Activated effector memory CD4-positive, alpha-beta T cell treated with anti-CD3 and anti-CD28 coated beads, Interleukin-2, amount 50 U/mL, for 16 hours (primary cell): ENCODE data around the gene IL10RA.

Experiments used
- DNase-seq: peaks from one replicate; pipeline ENCODE4 v3.0.0-alpha.2; 2020

Gene IL10RA

DNA sequence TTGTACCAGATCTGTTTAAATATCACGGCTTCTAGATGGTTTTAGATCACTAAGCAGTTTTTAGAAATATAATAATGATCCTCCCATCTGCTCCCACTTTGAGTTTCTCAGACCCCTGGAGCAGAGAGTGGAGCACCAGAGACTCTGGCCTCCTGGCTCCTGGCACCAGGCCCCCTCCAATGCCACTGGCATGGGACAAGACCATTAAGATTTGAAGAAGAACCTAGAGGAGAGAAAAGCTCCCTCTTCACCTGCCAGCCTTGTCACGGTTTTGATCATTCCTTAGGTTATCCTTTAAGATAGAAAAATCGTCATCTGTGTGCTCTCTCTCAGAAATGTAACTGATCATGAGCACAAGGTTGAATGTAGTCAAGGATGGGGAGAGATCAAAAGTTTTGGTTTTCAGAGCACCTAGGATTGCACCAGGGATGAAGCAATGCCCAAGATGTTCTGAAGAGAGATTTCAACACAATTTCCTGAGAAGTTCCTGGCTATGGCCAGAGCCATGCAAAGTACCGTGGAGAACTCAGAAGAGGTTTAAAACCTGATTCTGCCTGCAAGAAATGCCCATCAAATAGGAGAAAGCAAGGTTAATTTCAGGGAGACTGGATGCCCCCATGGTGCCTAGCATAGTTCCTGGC lies 22.2 kb downstream of the IL10RA start:
- no peak for DNase-seq

DNA sequence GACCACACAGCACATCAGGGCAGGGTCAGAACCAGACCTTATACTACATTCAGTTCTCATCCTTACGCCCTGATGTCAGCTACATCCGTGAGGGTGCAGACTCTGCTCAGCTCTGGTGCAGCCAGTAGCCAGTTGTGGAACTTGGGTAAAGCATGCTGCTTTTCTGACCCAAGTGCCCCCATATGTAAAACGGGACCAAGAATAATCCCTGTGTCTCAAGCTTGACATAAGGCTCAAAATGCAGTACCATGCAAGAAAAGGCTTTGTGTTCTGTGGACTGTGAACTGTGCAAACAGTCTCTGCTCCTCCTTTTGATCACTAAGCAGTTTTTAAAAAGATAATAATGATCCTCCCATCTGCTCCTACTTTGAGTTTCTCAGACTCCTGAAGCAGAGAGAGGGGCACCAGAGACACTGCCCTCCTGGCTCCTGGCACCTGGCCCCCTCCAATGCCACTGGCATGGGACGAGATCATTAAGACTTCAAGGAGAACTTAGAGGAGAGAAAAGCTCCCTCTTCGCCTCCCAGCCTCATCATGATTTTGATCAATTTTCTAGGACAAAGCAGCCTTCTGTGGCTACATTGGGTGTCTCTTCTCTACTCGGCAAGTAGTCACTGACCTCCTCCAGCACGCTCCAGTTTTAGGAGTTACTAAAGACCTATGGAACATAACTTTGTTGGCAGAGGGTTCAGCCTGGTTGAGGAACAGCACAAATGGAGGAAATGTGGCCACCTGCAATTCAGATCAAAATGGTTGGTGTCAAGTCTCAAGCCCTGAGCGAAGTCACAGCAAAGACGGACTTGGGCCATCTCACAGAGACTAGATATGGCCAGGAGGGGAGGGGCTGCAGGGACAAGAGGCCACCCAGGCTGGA lies 23.9 kb downstream of the IL10RA start:
- no peak for DNase-seq

DNA sequence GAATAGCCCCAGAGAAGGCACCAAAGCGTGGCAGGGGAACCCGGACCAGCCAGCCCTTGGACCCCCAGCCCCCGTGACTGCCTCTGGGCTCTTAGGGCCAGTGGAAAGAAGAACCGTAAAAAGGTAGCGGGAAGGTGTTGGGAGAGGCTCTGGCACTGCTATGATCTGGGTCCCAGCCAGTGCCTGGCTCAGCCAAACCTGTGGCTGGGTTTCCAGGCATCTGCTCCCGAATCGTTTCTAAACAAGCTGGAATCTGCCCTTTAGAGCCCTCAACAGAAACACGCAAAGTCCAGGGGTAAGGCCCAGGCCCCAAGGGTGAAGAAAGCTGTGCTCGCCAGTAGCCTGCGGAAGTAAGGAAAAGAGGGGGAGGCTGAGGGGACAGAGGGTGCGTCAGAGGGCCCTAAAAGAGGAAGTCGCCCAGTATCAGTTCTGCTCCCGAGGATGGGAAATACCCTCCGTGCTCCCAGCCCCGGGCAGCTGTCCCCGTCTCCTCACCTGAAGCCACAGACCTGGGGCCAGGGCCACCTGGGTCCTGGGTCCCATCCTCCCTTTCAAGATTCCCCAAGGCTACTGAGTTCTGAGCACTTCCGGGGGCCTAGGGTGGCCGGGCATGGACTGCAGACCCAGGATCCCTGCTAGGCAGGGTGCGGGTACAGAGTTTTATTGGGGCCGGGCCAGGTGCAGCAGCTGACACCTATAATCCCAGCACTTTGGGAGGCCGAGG lies 24.7 kb downstream of the IL10RA start:
- DNase-seq: no peak

DNA sequence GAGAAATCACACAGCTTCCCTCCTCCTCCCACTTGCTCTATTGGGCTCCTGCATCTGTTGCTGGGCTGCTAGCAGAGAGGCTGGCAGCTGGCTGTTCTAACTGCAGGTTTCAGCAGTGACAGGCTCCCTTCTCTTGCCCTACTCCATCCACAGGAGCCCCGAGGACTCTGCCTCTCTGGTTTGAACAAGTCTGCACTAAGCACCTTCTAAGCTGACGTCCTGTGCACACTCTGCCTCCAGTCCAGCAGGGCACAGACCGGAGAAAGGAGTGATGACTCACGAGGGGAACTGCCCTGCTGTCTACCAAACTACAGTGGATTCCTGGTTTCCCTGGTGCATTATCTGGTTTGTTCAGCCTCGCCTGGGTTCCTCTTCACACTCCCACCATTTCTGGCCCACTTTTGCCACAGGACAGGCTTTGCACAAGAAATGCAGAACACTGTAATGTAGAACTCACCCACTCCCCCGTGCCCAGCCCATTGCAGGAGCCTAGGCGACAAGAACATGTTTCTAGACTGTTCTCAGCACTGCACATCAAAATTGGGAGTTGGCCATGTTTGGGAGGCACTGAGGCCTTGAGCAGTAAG lies 26.0 kb downstream of the IL10RA start:
- DNase-seq: peak; percentile 76

DNA sequence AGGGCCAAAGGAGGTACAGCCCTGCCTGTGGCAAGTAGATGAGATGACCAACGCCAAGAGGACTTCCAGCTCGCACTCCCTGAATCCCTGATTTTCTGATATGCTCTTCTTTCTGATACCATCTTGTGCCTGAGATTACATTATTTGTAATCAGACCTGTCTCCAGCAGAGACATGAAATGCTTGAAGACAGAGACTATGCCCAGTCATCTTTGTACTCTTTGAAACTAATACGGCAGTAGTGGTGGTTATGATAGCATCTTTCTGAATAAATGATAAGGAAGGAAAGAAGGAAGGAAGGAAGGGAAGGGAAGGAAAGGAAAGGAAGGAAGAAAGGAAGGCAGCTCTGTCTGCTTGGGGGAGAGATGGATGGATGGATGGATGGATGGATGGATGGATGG lies 27.8 kb downstream of the IL10RA start:
- no peak for DNase-seq

DNA sequence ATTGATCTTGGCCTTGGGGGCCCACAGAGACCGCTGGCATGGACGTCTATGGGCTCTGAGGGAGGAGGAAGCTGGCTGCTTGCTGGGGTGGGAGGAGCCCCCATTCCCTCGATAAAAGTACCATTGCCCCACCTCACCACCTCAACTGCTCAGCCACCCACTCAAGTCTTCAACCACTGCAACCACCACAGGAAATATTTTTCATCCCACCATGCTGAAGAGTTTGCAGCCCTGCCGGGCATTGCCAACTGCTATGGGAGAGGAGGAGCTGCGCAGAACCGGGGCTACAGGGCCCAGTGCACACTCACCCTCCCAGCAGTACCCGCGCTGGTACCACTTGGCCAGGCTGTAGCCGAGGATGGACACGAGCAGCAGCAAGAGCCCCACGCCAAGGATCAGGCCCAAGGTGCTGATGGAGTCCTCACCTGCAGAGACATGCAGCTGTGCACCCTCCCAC lies 29.2 kb downstream of the IL10RA start:
- no peak for DNase-seq

DNA sequence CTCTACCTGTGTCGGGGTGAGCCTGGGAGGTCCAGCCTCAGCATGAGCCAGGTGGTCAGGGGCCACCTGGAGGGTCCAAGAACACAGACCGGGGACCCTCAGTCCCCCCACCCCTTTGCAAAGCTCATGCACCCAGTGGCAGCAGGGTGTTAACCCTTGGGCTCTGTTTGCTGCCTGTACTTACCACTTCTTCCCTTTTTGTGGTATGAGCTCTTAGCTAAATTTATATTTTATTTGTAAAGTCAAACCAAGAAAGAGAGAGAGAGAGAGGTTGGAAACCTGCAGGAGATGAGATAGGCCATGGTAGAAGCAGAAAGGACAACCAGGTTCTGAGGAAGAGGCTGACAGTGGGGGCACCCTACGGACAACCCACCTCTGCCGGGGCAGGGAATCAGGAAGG lies 29.9 kb downstream of the IL10RA start:
- DNase-seq: no peak

DNA sequence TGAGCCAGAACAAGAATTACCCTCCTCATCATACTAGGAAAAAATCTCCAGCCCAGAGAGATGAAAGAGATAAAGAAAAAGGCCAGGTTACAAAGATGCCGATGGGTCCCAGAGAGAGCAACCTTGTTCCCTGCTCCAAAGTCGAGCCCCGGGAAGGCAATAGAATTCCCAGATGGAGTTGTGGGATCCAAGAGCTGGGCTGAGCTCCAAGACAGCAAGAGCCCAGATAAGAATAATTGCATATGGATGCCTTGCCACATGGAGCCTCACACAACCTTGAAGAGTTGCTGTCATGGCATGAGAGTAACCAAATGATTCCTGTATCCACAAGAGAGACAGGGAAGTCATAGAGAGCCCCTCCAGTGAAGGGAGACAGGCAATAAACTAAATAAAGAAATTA lies 30.9 kb downstream of the IL10RA start:
- no peak for DNase-seq

DNA sequence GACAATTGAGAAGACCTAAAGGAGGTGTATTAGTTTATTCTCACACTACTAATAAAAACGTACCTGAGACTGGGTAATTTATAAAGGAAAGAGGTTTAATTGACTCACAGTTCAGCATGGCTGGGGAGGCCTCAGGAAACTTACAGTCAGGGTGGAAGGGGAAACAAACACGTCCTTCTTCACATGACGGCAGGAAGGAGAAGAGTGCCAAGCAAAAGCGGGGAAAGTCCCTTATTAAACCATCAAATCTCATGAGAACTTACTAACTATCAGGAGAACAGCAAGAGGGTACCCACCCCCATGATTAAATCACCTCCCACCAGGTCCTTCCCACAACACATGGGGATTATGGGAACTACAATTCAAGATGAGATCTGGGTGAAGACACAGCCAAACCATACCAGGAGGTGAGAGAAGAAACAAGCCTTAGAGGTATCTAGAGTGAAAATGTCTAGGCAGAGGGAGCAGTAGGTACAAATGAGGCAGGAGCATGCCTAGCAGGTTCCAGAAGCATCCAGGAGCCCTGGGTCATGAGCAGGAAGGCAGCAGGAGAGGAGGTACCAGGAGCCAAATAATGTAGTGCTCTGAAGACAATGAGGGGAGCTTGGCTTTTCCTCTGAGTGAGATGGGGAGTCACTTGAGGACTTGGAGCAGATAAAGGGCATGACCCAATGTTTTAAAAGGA lies 31.6 kb downstream of the IL10RA start:
- DNase-seq: no peak

DNA sequence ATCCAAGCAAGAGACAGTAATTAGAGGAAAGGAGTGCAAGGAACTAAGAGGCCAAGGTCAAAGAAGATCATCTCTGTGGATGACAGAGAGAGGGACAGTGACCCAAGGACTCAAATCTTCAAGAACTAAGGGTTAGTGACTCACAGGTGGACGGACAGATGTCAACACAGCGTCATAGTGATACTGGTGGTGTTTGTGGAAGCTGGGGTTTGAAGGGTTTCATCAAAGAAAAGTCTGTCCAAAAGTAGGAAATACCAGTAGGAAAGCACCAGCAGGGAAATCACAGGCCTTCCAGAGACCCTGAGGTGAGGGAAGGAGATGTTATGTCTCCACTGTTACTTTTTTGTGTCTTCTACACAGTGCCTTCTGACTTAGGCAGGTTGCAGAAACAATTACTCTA lies 32.2 kb downstream of the IL10RA start:
- no peak for DNase-seq

DNA sequence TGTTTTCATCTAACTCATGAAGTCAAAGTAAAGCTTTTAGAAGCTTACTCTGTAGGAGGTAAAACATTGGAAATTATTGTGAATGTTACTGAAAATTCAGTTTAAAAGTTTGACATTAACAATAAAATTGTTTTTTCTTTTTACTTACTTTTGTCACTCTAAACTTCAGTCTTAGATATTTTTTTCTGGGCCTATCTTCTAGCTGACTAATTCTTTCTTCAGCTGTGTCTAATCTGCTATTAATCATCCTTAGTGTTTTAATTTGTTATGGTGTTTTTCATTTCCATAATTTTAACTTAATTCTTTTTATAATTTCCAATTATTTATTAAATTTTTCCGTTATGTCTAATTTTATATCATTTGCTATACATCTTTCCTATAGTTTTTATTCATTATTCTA lies 35.0 kb downstream of the IL10RA start:
- no peak for DNase-seq

DNA sequence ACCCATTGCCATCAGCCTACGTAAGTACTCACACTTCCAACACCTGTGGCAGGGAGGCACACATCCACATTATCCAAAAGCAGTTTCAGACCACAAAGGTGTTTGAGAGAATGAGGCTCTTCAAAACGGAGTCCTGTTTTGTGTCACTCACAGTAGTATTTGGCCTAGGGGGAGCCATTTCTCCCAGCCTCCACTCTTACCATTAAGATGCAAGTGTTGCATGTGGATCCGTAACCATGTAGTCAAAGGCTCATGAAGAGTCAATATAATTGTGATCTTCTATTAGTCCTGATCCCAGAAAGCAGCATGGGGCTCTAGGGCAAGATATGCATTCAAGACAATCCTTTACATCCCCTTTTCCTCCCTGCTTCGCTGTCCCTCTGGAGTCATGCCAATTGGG lies 41.5 kb downstream of the IL10RA start:
- no peak for DNase-seq

DNA sequence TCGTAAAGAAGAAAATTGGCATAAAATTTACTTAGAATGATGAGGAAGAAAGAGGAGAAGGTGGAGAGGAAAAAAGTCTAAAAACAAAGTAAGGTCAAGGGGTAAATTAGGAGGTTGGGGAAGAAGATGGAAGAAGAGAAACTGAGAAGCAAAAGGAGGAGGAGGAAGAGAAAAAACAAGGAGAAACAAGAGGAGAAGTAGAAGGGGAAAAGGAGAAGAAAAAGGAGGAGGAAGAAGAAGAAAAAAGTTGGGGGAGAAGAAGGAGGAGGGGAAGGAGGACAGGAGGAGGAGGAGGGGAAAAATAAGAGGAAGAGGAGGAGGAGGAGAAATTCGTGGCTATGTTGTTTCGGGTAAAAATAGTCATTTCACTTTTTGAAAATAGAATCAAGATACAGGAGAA lies 42.4 kb downstream of the IL10RA start:
- no peak for DNase-seq

DNA sequence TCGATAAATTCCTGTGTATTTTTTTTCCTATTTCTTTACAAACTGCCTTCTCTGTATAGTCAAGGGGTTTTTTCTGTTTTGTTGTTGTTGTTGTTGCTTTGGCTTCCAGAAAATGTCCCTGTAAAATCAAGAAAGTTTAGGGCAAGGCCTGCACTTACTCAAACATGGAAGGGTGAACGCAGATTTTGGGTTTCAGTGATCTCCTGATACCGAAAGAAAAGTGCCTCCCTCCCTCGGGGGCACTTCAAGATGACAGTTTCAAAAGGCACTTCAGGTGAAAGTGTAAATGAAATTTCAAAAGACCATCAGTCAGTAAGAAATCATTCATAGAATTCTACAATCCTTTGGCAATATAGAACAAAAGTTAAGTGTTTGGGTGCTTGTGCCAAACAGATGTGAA lies 47.2 kb downstream of the IL10RA start:
- no peak for DNase-seq

DNA sequence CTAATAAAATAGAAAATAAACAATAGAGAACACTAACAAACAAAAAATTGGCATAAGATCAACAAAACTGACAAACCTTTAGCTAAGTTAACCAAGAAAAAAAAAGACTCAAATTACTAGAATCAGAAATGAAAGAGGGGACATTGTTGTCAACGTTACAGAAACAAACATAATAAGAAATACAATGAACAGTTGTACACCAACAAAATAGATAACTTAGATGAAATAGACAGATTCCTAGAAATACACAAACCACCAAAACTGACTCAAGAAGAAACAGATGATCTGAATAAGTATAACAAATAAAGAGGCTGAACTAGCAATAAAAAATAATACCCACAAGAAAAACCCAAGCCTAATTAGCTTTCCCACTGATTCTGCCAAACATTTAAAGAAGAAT lies 55.9 kb downstream of the IL10RA start:
- no peak for DNase-seq

DNA sequence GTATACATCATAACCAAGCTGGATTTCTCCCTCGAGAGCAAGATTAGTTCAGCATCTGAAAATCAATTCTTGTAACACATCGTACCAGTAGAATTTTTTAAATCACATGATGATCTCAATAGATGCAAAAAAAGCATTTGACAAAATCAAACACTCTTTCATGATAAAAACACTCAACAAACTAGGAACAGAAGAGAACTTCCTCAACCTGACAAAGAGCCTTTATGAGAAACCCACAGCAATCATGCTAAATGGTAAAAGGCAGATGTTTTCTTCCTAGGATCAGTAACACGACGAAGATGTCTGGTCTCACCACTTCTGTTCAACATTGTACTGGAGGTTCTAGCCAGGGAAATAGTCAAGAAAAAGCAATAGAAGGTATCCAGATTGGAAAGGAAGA lies 56.6 kb downstream of the IL10RA start:
- no peak for DNase-seq

DNA sequence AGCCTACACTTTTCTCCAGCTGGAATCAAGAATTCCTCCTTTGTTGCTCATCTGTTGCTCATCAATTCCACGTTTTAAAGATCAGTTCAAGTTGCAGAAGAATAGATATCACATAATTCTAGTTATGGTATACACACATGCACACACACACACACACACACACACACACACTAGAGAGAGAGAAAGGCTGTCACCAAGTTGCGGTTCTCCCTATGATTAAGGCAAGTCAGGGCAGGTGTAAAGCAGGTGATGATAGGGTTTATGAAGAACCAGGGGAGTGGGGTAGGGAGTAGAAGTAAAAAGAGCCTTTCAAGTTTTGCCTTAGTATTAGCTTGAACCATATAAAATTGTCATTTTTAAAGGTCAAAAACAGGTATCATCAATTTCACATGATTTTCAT lies 59.0 kb downstream of the IL10RA start:
- no peak for DNase-seq

DNA sequence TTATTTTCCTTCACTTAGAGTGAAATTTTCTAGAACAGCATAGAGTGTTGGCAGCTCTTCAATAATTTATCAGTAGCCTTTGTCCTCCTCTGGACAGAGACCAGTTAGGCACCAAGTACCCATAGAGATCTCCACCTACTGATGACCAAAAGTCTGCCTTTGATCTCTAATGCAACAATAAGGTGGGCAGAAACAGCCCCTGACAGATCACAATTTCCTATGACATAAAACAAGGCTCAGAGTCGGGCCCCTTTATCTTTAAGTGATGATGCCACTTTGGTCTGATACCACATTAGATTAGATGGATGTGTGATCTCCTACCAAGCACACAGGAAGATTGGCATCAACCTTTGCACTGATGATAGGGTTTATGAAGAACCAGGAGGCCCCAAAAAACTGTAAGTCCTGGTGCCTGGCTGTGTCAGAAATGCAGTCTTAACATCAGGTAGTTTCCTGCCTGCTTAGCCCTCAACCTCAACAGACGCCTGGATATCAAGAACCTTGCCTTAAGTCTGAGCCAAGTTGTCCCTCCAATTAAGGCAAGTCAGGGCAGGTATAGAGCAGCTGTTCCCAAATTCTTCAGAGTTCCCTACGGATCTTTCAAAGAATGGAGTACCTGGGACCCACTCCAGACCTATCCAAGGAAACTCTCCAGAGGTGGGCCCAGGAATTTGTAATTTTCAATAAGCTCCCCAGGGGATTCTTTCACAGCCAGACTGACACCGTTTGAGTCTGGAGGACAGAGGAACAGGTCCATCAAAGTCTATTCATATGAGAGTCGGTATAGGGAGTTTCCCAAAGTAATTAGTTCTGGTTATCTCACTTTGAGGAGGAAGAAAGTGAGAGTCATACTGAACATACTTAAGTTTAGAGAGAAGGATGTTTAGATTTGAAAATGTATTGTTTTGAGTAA lies 60.1 kb downstream of the IL10RA start:
- DNase-seq: peak; percentile 72

DNA sequence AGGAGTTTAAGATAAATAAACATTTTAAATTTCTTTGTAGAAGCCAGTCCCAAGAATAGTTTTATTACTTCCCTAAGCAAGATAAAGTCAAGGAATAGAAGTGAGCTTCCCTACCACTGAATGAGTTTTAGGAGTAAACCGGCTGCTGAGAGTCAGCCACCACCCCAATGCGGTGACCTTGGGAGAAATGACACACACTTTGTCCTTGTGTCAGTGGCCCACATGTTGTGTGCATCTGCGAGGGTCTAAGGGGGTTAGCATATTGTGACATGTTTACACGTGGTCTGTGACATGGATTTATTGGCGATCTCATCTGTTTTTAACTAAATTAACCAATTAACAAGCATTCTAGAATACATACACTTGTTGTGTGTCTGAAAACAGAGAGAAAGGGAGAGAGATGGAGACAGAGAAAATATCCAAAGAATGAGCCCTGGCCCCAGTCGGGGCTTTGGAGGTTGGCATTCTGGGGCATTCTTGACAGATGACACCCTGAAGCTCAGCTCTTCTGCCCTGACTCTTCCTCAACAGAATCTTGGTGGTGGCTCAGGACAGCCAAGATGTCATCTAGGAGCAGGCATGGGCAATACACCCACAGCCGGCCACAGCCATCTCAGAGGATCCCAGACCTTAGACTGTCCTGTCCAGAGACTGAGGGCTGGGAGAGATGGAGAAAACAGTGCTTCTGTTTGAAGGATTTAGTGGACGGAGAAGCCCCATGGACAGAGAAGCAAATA lies 60.9 kb downstream of the IL10RA start:
- no peak for DNase-seq

DNA sequence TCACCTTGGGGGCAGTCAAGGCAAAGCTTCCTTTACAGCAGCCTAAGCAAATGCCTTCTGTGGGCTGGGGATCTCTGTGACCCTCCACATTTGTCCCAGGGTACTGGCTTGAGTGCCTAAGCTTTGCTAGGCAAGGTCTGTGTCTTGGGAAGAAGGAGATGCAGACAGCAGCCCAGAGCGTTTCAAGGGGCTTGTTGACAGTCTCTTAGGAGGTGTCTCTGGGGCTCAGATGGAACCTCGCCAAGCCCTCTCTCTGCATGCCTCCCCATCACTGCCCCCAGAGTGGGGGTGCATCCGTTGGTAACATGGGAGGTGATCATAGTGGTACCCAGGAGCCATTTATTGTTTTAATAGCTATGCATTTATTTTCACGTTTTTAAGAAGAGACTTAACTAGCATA lies 61.6 kb downstream of the IL10RA start:
- no peak for DNase-seq
